ENCODE results near the gene ITPRIPL1.

Gene ITPRIPL1

GRCh38 chr2:96354492-96354891 lies 29.4 kb downstream of the ITPRIPL1 start:
- DNase-seq (ENCODE audit: low read depth): no peak

GRCh38 chr2:96356889-96357288 lies 31.8 kb downstream of the ITPRIPL1 start:
- DNase-seq (ENCODE audit: low read depth): no peak

- no peak for DNase-seq (ENCODE audit: low read depth)
Measured at GRCh38 chr2:96359310-96359709, 34.2 kb downstream of the ITPRIPL1 start.

- DNase-seq (ENCODE audit: low read depth): no peak
Measured at GRCh38 chr2:96359866-96360265, 34.7 kb downstream of the ITPRIPL1 start.

DNA sequence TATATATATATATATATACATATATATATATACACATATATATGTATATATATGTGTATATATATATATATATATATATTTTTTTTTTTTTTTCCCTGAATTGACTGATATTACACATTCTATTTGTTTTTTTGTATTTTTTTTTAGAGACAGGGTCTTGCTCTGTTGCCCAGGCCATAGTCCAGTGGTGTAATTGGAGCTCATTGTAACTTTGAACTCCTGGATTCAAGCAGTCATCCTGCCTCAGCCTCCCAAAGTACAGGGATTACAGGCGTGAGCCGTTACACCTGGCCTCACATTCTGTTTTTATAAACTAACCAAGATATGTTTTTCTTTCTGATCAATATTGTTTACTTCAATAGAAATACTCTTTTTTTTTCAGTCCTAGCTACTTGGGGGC lies 36.6 kb downstream of the ITPRIPL1 start:
- DNase-seq (ENCODE audit: low read depth): no peak

GRCh38 chr2:96369186-96369585 lies 44.1 kb downstream of the ITPRIPL1 start:
- DNase-seq (ENCODE audit: low read depth): no peak

GRCh38 chr2:96374211-96374951 lies 49.3 kb downstream of the ITPRIPL1 start:
- peak; percentile 20 for DNase-seq (ENCODE audit: low read depth)

Measured in stromal cell of bone marrow (primary cell).